ENCODE measurements around the gene BDH2.
A peak's percentile ranks its signal among the peaks of the same experiment; 100 is the strongest.

The BDH2 gene

DNA sequence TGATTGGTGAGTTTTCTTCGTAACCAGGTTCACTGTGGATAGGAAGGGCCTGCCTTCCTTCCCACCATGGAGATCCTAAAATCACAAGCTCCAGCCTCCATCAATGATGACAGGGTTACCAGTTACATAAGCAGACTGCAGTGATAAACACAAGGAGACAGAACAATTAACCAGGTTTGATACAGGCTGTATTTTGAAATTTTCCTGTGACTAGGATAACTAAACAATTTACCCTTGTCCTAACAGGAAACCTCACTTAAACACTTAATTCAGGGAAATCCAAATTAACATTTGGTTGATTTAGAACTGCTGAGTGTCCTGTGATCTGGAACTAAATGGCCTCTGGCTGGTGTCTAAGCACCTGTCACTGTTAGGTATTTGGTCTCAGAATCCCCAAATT is 20.0 kb downstream of the BDH2 start:
- DNase-seq (ENCODE audit: low spot score) = no peak

DNA sequence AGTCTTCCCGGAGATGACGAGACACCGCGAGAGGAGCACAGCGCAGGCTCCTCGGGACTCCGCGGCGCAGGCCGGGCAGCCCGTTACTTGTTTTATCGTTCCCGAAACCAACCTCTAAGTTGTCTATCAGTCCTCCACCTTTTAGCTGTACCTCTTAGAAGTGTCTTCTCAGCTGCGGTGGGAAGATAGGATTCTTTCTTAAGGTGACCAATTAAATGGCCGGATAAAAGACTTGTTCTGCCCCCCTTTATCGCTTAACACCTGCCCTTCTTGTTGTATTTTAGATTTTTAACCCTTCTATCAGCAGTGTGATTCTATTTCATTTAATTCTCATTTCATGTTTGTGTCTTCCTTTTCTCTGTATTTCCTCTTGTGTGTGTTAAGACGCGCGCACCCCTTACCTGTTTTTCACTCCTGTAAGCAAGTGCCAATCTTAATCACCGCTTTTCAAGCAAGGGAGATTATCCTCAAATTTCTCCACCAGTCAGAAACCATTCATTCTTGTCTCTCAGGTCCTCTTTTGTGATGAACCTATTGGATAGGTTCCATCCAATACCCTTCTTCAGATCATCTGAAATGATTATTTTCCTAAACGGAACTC is 22.8 kb downstream of the BDH2 start, which contains the start of gene SLC9B2:
Gene SLC9B2, minus strand, starts transcription at position 15 of the 601 bp plus-strand sequence. CDS start 9,211 bp downstream, outside the sequence.
- peak; percentile 50 for DNase-seq (ENCODE audit: low spot score)

DNA sequence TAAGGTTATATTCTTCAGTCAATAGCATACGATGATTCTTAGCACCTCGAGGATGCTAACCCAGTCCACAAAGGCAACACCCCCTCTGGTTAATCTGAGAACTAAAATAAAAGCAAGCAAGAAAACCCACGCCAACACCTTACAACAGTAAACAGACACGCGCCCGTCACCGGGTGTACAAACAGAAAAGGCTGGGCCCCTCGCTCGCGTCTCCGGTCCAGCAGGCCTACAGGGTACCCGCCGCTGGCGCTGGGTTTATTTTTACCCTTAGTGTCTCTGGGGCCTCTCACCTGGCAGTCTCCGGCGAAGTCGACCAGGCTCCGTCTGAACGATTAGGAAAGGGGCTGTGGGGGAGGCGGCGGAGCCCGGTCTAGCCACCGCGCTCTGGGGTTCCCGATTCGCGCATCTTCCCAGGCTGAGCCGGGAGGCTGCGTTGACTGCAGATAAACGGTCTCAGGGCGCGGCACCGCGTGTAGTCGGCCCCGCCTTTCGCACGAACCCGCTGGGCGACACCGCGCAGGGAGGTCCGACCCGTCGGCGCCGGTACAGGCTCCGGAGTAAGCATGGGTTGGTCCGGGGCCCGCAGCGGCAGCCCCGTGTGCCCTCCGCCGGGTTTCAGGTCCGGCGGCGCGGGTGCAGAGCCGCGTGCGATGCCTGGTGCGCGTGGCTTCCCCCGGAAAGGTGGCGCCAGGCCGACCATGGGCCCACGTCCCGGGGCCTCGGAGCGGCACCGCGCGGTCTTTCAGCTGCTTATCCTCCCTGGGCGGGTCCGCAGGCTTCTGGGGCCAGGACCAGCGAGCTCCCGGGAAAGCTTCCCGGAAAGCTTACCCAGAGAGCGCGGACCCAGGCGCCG is 23.5 kb downstream of the BDH2 start:
- DNase-seq (ENCODE audit: low spot score) = peak; percentile 82

DNA sequence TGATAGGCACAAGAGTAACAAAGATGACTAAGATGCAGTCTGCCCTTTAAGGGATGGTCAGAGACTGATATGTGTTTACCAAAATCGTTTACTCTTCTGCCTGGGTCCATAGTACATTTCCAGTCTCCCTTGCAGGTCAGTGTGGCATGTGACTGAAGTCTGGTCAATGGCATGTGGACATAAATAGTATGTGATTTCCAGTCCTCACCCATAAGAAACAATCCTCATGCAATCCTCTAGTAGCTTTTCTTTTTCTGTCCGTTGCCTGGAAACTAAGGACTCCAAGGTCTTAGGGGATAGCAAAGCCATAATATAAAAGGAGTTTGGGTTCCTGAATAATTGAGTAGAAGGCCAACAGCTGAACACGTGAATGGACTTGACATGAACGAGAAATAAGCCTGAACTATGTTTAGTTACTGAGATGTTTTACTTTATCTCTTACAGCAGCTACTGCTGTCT is 24.2 kb downstream of the BDH2 start:
- peak; percentile 12 for DNase-seq (ENCODE audit: low spot score)

DNA sequence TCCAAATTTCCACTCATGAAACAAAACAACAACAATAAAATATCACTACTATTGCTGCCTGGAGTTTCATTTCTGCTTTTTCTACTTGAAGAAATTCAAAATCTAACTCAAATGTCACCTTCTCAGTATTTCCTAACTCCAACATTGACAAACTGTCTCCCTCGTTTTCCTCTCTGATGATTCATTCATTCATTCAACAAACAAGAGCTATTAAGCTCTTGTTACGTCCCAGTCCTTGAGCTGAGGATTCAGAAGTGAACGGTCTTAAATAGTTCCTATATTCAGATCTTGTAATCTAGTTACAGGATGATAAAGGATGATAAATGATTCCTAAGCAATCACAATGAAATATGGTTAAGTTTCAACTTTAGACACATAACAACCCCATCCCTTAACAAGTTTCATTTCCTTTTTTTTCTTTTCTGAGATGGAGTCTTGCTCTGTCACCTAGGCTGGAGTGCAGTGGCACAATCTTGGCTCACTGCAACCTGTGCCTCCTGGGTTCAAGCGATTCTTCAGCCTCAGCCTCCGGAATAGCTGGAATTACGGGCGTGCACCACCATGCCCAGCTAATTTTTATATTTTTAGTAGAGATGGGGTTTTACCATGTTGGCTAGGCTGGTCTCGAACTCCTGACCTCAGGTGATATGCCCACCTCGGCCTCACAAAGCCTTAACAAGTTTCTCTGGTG is 24.7 kb downstream of the BDH2 start:
- no peak for DNase-seq (ENCODE audit: low spot score)

DNA sequence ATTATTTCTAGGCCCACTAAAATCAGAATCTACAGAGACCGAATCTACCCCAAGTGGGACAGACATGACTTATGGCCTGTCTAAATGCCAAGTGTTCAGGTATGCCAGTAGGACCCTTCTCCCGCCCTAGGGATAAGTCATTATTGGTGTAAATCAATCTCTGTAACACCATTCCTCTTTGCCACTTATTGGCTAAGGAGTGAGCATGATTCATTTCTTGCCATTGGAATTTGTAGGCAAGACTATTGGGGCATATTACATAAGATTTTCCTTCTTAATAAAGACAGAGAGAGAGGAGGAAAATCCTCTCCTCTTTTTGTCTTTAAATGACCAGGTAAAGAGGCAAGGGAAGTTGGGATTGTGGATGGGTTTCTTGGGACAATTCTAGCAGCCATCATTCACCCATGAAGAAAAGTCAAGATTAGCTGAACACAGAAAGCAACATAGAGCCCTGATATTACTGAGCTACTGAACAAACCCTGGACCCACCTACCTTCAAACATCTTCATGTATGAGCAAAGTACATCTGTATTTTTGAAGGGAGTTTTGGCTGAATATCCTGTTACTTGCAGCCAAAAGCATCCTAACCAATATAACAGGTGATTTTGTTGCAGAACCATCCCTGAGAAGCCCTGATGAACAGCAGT is 25.7 kb downstream of the BDH2 start:
- DNase-seq (ENCODE audit: low spot score) = no peak

DNA sequence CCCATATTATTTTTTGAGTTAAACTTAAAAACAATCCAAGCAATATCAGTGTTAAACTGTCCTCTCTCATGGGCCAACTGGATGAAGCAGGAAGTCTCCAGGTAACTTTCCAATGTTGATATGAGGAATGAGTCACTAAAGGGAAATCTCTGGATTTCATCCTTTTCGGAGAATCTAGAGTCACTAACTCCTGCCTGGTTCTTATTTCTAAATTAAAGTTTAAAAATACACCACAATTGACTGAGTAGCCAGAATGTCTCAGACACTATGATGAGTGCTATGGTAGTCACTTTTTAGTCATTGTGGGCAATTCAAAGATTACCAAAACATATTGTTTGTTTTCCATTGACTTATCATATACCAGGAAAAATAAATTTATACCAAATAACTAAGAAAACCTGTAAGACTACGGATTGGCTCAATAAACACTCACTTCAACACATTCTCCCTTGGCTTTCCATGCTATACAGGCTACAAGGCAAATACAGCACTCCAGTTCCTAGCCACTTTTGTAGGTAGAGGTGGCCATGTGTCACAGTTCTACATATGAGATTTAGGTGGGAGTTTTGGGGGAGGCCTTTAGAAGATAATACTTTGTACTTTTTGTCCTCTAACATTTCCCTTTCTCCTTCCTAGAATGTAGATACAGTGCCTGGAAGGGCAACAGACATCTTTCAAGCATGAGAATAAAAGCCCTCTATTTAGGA is 31.6 kb downstream of the BDH2 start:
- no peak for DNase-seq (ENCODE audit: low spot score)

DNA sequence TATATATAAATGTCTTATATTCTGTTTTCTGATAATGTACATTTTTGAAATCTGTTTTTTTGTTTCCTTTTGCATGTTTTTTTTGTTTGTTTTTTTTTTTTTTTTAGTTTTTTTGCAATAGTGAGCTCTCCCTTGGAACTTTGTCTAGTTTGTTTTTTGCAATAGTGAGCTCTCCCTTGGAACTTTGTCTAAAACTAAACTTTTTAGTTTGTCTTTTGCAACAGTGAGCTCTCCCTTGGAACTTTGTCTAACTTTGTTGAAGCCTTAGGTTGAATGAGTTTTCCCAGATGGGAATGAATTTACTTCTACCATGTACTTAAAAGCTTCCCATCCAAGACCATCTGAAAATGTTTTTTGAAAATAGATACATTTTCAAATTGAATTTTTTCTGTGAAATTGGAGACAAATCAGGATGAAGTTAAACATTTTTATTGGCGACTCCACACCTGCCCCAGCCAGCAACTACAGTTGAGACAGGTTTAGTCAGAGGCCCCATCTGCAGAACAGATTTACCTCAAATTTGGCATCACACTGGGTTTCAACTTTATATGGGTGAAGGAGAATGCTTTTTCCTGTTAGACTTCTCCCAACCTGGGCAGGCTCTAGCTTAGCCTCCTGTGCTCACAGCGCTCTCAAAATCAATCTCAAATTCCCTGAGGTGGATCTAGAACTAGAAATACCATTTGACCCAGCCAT is 39.0 kb downstream of the BDH2 start:
- DNase-seq (ENCODE audit: low spot score) = no peak

DNA sequence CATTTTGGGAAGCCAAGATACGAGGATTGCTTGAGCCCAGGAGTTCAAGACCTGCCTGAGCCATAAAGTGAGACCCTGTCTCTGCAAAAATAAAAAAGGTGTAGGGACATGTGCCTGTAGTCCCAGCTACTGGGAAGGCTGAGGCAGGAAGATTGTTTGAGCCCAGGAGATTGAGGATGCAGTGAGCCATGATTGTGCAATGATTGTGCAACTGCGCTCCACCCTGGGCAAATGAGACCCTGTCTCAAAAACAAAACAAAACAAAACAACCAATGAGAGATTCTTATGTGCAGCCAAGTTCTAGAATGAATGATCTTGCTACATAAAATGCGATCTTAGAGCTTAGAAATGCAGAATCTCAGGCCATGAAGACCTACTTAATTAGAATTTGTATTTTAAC is 45.6 kb downstream of the BDH2 start:
- no peak for DNase-seq (ENCODE audit: low spot score)

DNA sequence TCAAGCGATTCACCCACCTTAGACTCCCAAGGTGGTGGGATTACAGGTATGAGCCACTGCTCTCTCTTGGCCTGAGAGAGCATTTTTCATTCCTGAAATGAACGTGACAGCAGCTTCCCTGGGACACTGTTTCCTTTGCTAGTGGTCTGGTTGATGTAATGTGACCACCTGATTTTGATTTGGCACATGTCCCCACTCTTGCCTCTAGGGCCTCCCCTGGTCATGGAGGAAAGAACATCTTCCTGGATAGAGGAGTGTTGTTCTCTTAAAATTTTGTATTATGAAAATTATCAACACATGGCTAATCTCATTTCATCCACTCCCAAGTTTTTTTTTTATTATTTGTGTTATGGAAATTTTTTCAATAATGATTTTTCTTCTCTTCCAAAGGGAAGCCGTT is 46.9 kb downstream of the BDH2 start:
- DNase-seq (ENCODE audit: low spot score) = no peak

DNA sequence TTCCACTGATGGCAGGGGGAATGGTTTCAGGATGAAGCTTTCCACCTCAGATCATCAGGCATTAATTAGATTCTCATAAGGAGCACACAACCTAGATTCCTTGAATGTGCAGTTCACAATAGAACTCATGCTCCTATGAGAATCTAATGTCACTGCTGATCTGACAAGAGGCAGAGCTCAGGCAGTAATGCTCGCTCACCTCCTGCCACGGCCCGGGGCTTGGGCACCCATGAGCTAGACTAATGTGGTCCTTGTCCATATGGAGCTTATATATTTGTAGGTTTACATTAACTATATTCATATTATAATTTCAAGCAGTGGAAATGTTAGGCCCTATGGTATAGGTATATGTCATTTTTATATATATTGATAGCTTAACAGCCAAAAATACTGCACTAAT is 47.5 kb downstream of the BDH2 start:
- no peak for DNase-seq (ENCODE audit: low spot score)

DNA sequence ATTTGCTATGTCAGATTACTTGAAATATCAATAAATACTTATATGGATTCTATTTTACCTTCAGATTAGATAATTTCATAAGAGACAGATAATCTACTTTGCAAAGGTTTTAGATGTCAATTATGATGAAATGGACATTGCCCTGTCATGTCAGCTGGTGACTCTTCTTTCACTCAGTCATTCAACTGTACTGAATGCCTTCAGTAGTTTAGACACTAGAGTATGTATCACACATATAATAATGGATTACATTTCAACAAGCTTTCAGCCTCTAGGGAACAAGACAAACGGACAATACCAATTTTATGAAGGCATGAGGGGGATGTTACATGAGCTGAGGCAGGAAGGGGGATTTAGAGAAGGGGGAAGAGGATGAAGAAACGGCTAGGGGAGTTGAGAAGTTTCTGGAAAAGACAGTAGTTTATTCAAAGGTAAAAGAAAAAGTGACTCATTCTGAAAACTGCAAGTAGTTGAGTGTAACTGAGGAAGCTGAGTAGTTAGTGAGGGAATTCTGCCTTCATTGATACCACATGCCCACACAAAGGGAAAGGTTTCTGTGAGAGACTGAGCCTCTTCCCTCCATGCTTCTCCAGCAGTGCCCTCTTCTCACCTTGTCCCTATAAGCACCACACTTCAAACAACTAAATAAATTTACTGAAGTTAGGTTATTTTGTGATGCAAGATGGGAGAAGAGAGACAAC is 48.7 kb downstream of the BDH2 start:
- DNase-seq (ENCODE audit: low spot score) = no peak

DNA sequence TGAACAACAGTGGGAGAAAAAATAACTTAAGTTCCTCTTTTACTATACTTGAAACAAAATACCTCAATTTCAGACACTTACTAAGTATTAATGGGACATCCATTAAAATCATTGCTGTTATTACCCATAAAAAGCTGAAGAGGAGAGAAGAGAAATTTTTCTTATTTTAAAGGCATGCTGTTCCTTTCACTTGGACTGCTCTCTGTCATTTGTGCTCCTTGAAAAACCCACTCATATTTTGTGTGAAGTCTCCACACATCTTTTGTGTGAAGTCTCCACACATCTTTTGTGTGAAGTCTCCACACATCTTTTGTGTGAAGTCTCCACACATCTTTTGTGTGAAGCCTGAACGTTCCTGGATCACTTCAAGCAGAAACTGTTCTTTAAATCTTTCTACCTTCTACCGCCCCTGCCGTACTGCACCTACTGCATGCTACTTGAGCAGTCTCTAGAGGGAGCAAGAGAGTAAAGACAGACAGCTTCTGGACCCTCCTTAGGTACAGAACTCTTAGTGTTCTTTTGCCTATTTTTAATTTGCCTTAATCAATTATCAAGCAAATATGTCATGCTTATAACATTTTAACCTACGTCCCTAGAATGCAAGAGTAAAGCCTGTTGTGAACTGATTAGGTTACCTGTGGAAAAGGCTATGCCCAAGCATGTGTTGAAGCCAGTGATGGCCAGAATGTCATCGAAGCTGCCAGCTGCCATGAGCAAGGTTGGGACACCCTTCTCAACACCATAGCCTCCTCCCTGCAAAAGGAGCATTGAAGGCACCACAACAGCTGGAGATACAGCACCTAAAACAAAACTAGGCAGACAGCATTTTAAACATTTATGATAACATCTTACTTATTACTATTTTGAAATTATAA is 53.0 kb downstream of the BDH2 start:
- DNase-seq (ENCODE audit: low spot score) = peak; percentile 69

DNA sequence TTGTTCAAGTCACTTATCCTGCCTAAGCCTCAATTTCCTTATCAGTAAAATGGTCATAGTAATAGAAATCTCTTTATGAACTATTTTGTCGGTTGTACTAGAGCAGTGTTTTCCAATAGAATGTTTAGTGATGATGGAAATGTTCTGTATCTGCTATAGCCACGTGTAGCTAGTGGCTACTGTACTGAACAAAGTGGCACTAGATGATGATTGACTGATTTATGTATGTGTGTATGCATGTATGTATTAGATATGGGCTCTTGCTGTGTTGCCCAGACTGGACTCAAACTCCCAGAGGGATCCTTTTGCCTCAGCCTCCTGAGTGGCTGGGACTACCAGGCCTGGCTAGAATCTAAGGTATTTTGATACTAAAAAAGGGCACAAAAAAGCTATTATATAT is 55.5 kb downstream of the BDH2 start:
- no peak for DNase-seq (ENCODE audit: low spot score)

DNA sequence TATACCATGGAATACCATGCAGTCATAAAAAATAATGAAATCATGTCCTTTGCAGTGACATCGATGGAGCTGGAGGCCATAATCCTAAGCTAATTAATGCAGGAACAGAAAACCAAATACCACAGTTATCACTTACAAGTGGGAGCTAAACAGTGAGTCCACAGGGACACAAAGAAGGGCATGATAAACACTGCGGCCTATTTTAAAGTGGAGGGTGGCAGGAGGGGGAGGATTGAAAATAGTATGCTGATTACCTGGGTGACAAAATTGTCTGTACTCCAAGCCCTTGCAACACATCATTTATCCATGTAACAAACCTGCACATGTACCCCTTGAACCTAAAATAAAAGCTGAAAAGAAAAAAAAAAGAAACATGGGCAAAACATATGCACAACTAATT is 63.5 kb downstream of the BDH2 start:
- no peak for DNase-seq (ENCODE audit: low spot score)

DNA sequence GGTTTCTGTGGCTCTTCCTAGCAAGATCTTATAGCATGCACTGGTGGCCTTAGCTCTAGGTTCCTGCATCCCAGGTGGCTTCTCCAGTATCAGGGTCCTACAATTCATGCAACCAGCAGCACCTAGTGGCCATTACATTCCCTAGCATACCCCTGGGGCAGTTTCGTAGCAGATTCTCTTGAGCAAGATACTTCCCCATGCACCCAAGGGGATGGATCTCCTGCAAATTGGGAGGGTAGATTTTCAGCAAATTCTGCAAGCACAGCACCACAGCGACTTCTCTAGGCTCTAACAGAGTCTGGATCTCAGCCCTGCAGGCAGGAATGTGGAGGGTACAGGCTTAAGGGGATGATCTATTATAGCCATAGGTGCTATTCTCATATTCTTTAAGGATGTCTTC is 67.1 kb downstream of the BDH2 start:
- DNase-seq (ENCODE audit: low spot score) = peak; percentile 64

DNA sequence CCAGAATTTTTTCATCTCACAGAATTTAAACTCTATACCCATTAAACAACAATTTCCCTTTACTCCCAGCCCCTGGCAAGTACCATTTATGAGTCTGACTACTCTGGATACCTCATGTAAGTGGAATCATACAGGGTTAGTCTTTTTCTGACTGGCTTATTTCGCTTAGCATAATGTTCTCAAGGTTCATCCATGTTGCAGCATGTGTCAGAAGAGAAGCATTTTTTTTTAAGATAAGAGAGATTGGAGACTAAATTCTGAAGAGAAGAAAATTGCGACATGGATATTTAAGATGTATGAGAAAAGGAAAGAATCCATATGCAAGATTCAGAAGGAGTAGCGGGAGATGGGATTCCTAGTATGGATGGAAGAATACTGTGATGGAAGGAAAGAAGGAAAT is 68.8 kb downstream of the BDH2 start:
- DNase-seq (ENCODE audit: low spot score) = no peak

DNA sequence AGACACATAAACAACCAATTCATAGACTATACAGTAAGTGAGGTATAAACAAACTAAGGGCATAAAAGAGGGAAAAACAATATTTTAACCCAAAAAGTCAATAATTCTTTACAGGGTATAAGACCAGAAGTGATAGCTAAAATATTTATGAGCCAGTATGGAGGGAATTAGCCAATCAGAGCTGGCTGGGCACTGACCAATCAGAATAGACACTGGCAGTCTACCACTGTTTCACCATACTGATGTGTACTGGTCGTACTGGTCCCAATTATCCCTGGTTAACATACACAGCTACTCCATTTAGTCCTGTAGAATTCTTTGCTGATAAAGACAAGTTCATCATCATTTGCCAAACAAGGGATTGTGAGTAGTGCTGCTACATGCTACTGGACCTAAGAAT is 70.3 kb downstream of the BDH2 start:
- DNase-seq (ENCODE audit: low spot score) = no peak
